Esophagus muscularis mucosa (tissue), 4 donors: ENCODE data around the gene NTRK3. TPM values are rescaled to one million over a fixed set of nuclear protein-coding genes. Genes with fewer than 3 reads are reported as not detected.

Experiments used
- DNase-seq: peaks from one replicate; pipeline ENCODE4 v3.0.0-alpha.2; 2017; ENCODE audit errors: extremely low spot score
- H3K27ac ChIP-seq, 4 donors: fragments of 200-600 bp; sonication (generic); replicated peaks in 1 of 4; 1 replicate in 3 of 4; 2 replicates in 1 of 4; pipeline ENCODE4 v1.5.1; 2016 to 2019; ENCODE audit warnings: mild to moderate bottlenecking in 1 of 4
- H3K27me3 ChIP-seq, 4 donors: fragments of 200-600 bp; sonication (generic); one replicate each; pipeline versions ENCODE4 v1.5.1 to v1.6.0; 2016 to 2019
- H3K36me3 ChIP-seq, 4 donors: fragments of 200-600 bp; sonication (generic); one replicate each; pipeline ENCODE4 v1.5.1; 2016 to 2019
- H3K4me1 ChIP-seq, 4 donors: fragments of 200-600 bp; sonication (generic); one replicate each; pipeline ENCODE4 v1.5.1; 2016 to 2019
- H3K4me3 ChIP-seq, 4 donors: fragments of 200-600 bp; sonication (generic); 1 replicate in 2 of 4; 2 replicates in 2 of 4; pipeline ENCODE4 v1.5.1; 2016 to 2019; ENCODE audit warnings: mild to moderate bottlenecking in 4 of 4, moderate library complexity in 1 of 4
- H3K9me3 ChIP-seq, 4 donors: fragments of 200-600 bp; sonication (generic); 1 replicate in 3 of 4; 2 replicates in 1 of 4; pipeline ENCODE4 v1.5.1; 2016 to 2019
- CTCF ChIP-seq, 3 experiments: fragments of 200-600 bp in 2 of 3; fragments of 450-650 bp in 1 of 3; sonication (generic) in 2 of 3; IDR thresholded peaks; one replicate each; pipeline ENCODE4 v1.5.1; 2017 to 2019; ENCODE audit warnings: antibody characterized with exemption in 3 of 3, mild to moderate bottlenecking in 2 of 3, moderate library complexity in 1 of 3
- EP300 ChIP-seq: sonication (generic); formaldehyde crosslinking; IDR thresholded peaks from one replicate; pipeline ENCODE4 v1.6.1; 2017; ENCODE audit warnings: antibody characterized with exemption
- POLR2A ChIP-seq: fragments of 450-650 bp; IDR thresholded peaks from one replicate; pipeline ENCODE4 v1.6.1; 2017; ENCODE audit warnings: antibody characterized with exemption, moderate library complexity, mild to moderate bottlenecking, low read depth
- POLR2AphosphoS5 ChIP-seq, 2 donors: sonication (generic); formaldehyde crosslinking; IDR thresholded peaks; one replicate each; pipeline ENCODE4 v1.6.1; 2017; ENCODE audit warnings: antibody characterized with exemption in 2 of 2
- WGBS: methylation state at CpG from one replicate; pipeline ENCODE4 v1.1.5; 2018; 5-methylcytosine and 5-hydroxymethylcytosine counted together
- intact Hi-C: fragments of 100-400 bp; cut with DNase I; formaldehyde crosslinking; loops from one replicate; pipeline ENCODE4 v1.15.1; 2023
- total RNA-seq, 4 donors: library from RNA; depleted of rRNA; stranded (reverse); fragments of >200 nt; gene quantifications; one replicate each; pipeline versions ENCODE4 v1.1.0 to v1.2.1, GENCODE V29; 2016

The NTRK3 gene
- total RNA-seq, 4 donors from 2014 or later = 1.7 to 6.3 (median 3.0) TPM

- intact Hi-C loops = no loop called here
- H3K36me3 ChIP-seq = no peaks in the 10 kb centered on the region
- TF ChIP-seq EP300 = no peak
- TF ChIP-seq POLR2A = no peak
- TF ChIP-seq POLR2AphosphoS5 (IDR thresholded peaks at IDR 0.05) = no peak
- TF ChIP-seq CTCF (IDR thresholded peaks at IDR 0.05) = no peak
- no peak overlapping the region for H3K27ac ChIP-seq
- 40% methylated on average over 4 of the region's 4 CpGs for WGBS
- H3K4me1 ChIP-seq = no peaks in the 10 kb centered on the region
- no peak for DNase-seq
- no peak overlapping the region for H3K4me3 ChIP-seq
- no peaks in the 10 kb centered on the region for H3K27me3 ChIP-seq
- H3K9me3 ChIP-seq = no peaks in the 10 kb centered on the region
Observed at GRCh38 chr15:87850916-87851315, 405.6 kb downstream of the NTRK3 start.

- no peak overlapping the region for H3K4me3 ChIP-seq
- intact Hi-C loops = no loop called here
- H3K4me1 ChIP-seq = no peaks in the 10 kb centered on the region
- 79% methylated on average over 2 of the region's 2 CpGs for WGBS
- H3K27ac ChIP-seq = no peak overlapping the region
- no peak for DNase-seq
- TF ChIP-seq POLR2AphosphoS5 (IDR thresholded peaks at IDR 0.05) (no peak), POLR2A (no peak), CTCF (IDR thresholded peaks at IDR 0.05) (no peak), EP300 (no peak)
- no peaks in the 10 kb centered on the region for H3K36me3 ChIP-seq
- H3K9me3 ChIP-seq = no peaks in the 10 kb centered on the region
- H3K27me3 ChIP-seq = no peaks in the 10 kb centered on the region
Observed at GRCh38 chr15:87849181-87849580, 407.4 kb downstream of the NTRK3 start.

GRCh38 chr15:87848012-87848411 is 408.5 kb downstream of the NTRK3 start:
- 83% methylated on average over 1 of the region's 1 CpG for WGBS
- Histone ChIP-seq H3K27me3 (no peaks in the 10 kb centered on the region), H3K27ac (no peak overlapping the region), H3K9me3 (no peaks in the 10 kb centered on the region), H3K36me3 (no peaks in the 10 kb centered on the region), H3K4me1 (no peaks in the 10 kb centered on the region), H3K4me3 (no peak overlapping the region)
- DNase-seq = no peak
- intact Hi-C loops = no loop called here
- TF ChIP-seq POLR2A = no peak
- TF ChIP-seq EP300 = no peak
- TF ChIP-seq CTCF (IDR thresholded peaks at IDR 0.05) = no peak

- H3K36me3 ChIP-seq = no peaks in the 10 kb centered on the region
- no peaks in the 10 kb centered on the region for H3K27me3 ChIP-seq
- no peaks in the 10 kb centered on the region for H3K9me3 ChIP-seq
- no peak for DNase-seq
- intact Hi-C loops = no loop called here
- H3K4me3 ChIP-seq = no peak overlapping the region
- WGBS = 62% methylated on average over 3 of the region's 3 CpGs
- no peaks in the 10 kb centered on the region for H3K4me1 ChIP-seq
- H3K27ac ChIP-seq = no peak overlapping the region
- no peak for TF ChIP-seq CTCF (IDR thresholded peaks at IDR 0.05)
- TF ChIP-seq POLR2A = no peak
- TF ChIP-seq EP300 = no peak
- no peak for TF ChIP-seq POLR2AphosphoS5 (IDR thresholded peaks at IDR 0.05)
Observed at GRCh38 chr15:87846746-87847145, 409.8 kb downstream of the NTRK3 start.

GRCh38 chr15:87843312-87843711 is 413.2 kb downstream of the NTRK3 start:
- no peaks in the 10 kb centered on the region for H3K27me3 ChIP-seq
- no peaks in the 10 kb centered on the region for H3K9me3 ChIP-seq
- H3K36me3 ChIP-seq = no peaks in the 10 kb centered on the region
- intact Hi-C loops = no loop called here
- no peak for TF ChIP-seq CTCF (IDR thresholded peaks at IDR 0.05)
- H3K4me1 ChIP-seq = no peaks in the 10 kb centered on the region
- no peak overlapping the region for H3K27ac ChIP-seq
- DNase-seq = no peak
- 93% methylated on average over 3 of the region's 3 CpGs for WGBS
- no peak overlapping the region for H3K4me3 ChIP-seq
